K562 (cell line): ENCODE data around the gene TSPAN13. TPM values are rescaled to one million over a fixed set of nuclear protein-coding genes. Genes with fewer than 3 reads are reported as not detected.
A peak's percentile ranks its signal among the peaks of the same experiment; 100 is the strongest.

ENCODE experiments used
- CC2D1A ChIP-seq: fragments of 450-650 bp; IDR thresholded peaks from 2 replicates; pipeline ENCODE4 v1.6.1; 2017; ENCODE audit warnings: mild to moderate bottlenecking
- CREB3L1 ChIP-seq: fragments of 450-650 bp; IDR thresholded peaks from 2 replicates; pipeline ENCODE4 v1.6.1; 2014; ENCODE audit warnings: low read depth, mild to moderate bottlenecking, moderate library complexity, borderline replicate concordance
- GTF2A2 ChIP-seq: IDR thresholded peaks from 2 replicates; pipeline ENCODE4 v1.6.1; 2016; ENCODE audit warnings: mild to moderate bottlenecking, missing genetic modification characterization, missing compliant biosample characterization
- HDAC3 ChIP-seq: fragments of 450-650 bp; IDR thresholded peaks from 2 replicates; pipeline ENCODE4 v1.6.1; 2018; ENCODE audit warnings: borderline replicate concordance, mild to moderate bottlenecking, moderate library complexity; ENCODE audit not compliant: partially characterized antibody
- KAT8 ChIP-seq: fragments of 450-650 bp; IDR thresholded peaks from 2 replicates; pipeline ENCODE4 v1.6.1; 2016; ENCODE audit warnings: low read depth, mild to moderate bottlenecking
- NFIC ChIP-seq: fragments of 450-650 bp; IDR thresholded peaks from 2 replicates; pipeline ENCODE4 v1.6.1; 2017; ENCODE audit warnings: mild to moderate bottlenecking, inconsistent platforms
- PCBP1 ChIP-seq: fragments of 200-400 bp; formaldehyde crosslinking; IDR thresholded peaks from 2 replicates; pipeline ENCODE4 v1.6.1; 2018; ENCODE audit warnings: mild to moderate bottlenecking, low read depth, low read length; ENCODE audit not compliant: poor library complexity, severe bottlenecking
- RBM39 ChIP-seq: fragments of 200-400 bp; formaldehyde crosslinking; optimal IDR thresholded peaks from 2 replicates; pipeline ENCODE3; 2018; ENCODE audit warnings: low read depth, low read length
- STAT6 ChIP-seq: sonication (generic); formaldehyde crosslinking; IDR thresholded peaks from 2 replicates; pipeline ENCODE4 v1.8.1; 2023; ENCODE audit warnings: mild to moderate bottlenecking, missing genetic modification reagents
- UBTF ChIP-seq, 2 experiments: IDR thresholded peaks; 2 replicates each; pipeline ENCODE4 v1.6.1; 2012; ENCODE audit warnings: improper control_type of control experiment in 2 of 2, low read depth in 2 of 2, low read length in 2 of 2, borderline replicate concordance in 1 of 2
- ZNF408 ChIP-seq: fragments of 250-450 bp; sonication (Bioruptor Pico); IDR thresholded peaks from 2 replicates; pipeline ENCODE4 v1.4.0; 2020; ENCODE audit warnings: low read depth, mild to moderate bottlenecking, moderate library complexity
- ZNF695 ChIP-seq: fragments of 450-650 bp; formaldehyde crosslinking; IDR thresholded peaks from 2 replicates; pipeline ENCODE4 v1.4.0; 2020; ENCODE audit warnings: mild to moderate bottlenecking, moderate library complexity
- ZSCAN32 ChIP-seq: fragments of 450-650 bp; formaldehyde crosslinking; IDR thresholded peaks from 2 replicates; pipeline ENCODE4 v1.4.0; 2020; ENCODE audit warnings: mild to moderate bottlenecking, moderate library complexity
- polyA plus RNA-seq, 8 experiments: library from polyadenylated mRNA; depleted of rRNA in 4 of 8; stranded (reverse) in 5 of 8; unstranded in 3 of 8; fragments of >200 nt; fragmentation: Nextera tagmentation in 2 of 8; fragmentation: Illumina TruSeq in 1 of 8; extraction: Ambion mirVana in 2 of 8; extraction: Trizol in 1 of 8; gene quantifications; 2 replicates each; pipeline versions ENCODE4 v1.2.1 to v1.2.3, GENCODE V29; 2011 to 2014; ENCODE audit warnings: inconsistent platforms in 1 of 8, missing spikeins in 1 of 8
- total RNA-seq, 7 experiments: library from RNA; depleted of rRNA in 6 of 7; stranded (reverse); fragments of >200 nt in 6 of 7; fragmentation: Illumina TruSeq in 2 of 7; extraction: Trizol in 2 of 7; gene quantifications; 2 replicates each; pipeline versions ENCODE4 v1.2.1 to v1.2.3, GENCODE V29; 2011 to 2021; ENCODE audit warnings: low replicate concordance in 1 of 7

The TSPAN13 gene
- total and polyA plus RNA-seq, 9 of the 15 experiments (the other 6 are each of a cell fraction or from before 2014, with no cell fraction given) = 7.8 to 46.3 (median 20.0) TPM

- no peak for TF ChIP-seq STAT6 (CRISPR knock-in tag)
- TF ChIP-seq PCBP1 = no peak
- TF ChIP-seq KAT8 = no peak; the same call in 1 of the 2 replicates
- TF ChIP-seq CREB3L1 = peak; percentile 97
- no peak for TF ChIP-seq ZNF408 (CRISPR knock-in tag)
- TF ChIP-seq RBM39 = no peak
- no peak for TF ChIP-seq CC2D1A
- TF ChIP-seq ZNF695 (CRISPR knock-in tag) = no peak
- no peak for TF ChIP-seq HDAC3
- TF ChIP-seq UBTF (IDR thresholded peaks at IDR 0.05; ENCODE audit: borderline replicate concordance in 1 of 2, low read depth in 2 of 2, low read length in 2 of 2) = no peak
- no peak for TF ChIP-seq NFIC
- no peak for TF ChIP-seq GTF2A2 (tag)
- TF ChIP-seq ZSCAN32 (CRISPR knock-in tag) = no peak
These were observed at the start of gene TSPAN13 (continued) for GRCh38 chr7:16753102-16753931.
